Neutrophil (primary cell): ENCODE results near the gene EVL.
"Not testable (repeated sequence)": the region's sequence is repeated elsewhere in the genome, so short reads cannot be mapped to it uniquely, and the experiment has no call there.

Experiments
- H3K27ac ChIP-seq: fragments of 200-600 bp; sonication (generic); 2 replicates; pipeline ENCODE4 v1.5.1; 2016; ENCODE audit warnings: mild to moderate bottlenecking, moderate library complexity
- H3K27me3 ChIP-seq: fragments of 200-600 bp; sonication (generic); 2 replicates; pipeline ENCODE4 v1.6.0; 2016; ENCODE audit warnings: mild to moderate bottlenecking
- H3K36me3 ChIP-seq: fragments of 200-600 bp; sonication (generic); 2 replicates; pipeline ENCODE4 v1.5.1; 2017
- H3K4me1 ChIP-seq, 2 experiments: fragments of 200-600 bp in 1 of 2; sonication (generic) in 1 of 2; 1 replicate in 1 of 2; 2 replicates in 1 of 2; pipeline versions ENCODE4 v1.5.1 to v1.6.1; 2013 to 2016; ENCODE audit warnings: low read depth in 1 of 2, low read length in 1 of 2, mild to moderate bottlenecking in 1 of 2, moderate library complexity in 1 of 2; ENCODE audit not compliant: control insufficient read depth in 1 of 2, insufficient read depth in 1 of 2
- H3K4me3 ChIP-seq, 2 experiments: fragments of 200-600 bp in 1 of 2; sonication (generic) in 1 of 2; 1 replicate in 1 of 2; 2 replicates in 1 of 2; pipeline ENCODE4 v1.5.1; 2013 to 2016; ENCODE audit warnings: low read depth in 1 of 2, low read length in 1 of 2, mild to moderate bottlenecking in 1 of 2, moderate library complexity in 1 of 2
- H3K9me3 ChIP-seq: fragments of 200-600 bp; sonication (generic); 2 replicates; pipeline ENCODE4 v1.5.1; 2016
- CTCF ChIP-seq: fragments of 200-600 bp; sonication (generic); IDR thresholded peaks from 2 replicates; pipeline ENCODE4 v1.5.1; 2016; ENCODE audit warnings: antibody characterized with exemption

Gene EVL

GRCh38 chr14:100020629-100021028, 44.6 kb upstream of the EVL start:
- H3K36me3 ChIP-seq = no peaks in the 10 kb centered on the region
- TF ChIP-seq CTCF = no peak
- no peaks in the 10 kb centered on the region for H3K4me1 ChIP-seq
- no peak overlapping the region for H3K27ac ChIP-seq
- H3K9me3 ChIP-seq = no peaks in the 10 kb centered on the region
- H3K4me3 ChIP-seq = no peak overlapping the region
- H3K27me3 ChIP-seq = no peaks in the 10 kb centered on the region

- no peak overlapping the region for H3K27ac ChIP-seq
- H3K27me3 ChIP-seq = no peaks in the 10 kb centered on the region
- no peaks in the 10 kb centered on the region for H3K36me3 ChIP-seq
- no peak for TF ChIP-seq CTCF
- H3K4me3 ChIP-seq = no peak overlapping the region
- no peaks in the 10 kb centered on the region for H3K4me1 ChIP-seq
- no peaks in the 10 kb centered on the region for H3K9me3 ChIP-seq
Observed at GRCh38 chr14:100022772-100023451, 42.3 kb upstream of the EVL start.

- no peaks in the 10 kb centered on the region for H3K27me3 ChIP-seq
- no peak overlapping the region for H3K4me3 ChIP-seq
- TF ChIP-seq CTCF = no peak
- no peaks in the 10 kb centered on the region for H3K9me3 ChIP-seq
- H3K4me1 ChIP-seq = no peaks in the 10 kb centered on the region
- H3K36me3 ChIP-seq = no peaks in the 10 kb centered on the region
- H3K27ac ChIP-seq = no peak overlapping the region
Observed at GRCh38 chr14:100025111-100025510, 40.1 kb upstream of the EVL start.

- Histone ChIP-seq H3K4me3 (no peak overlapping the region), H3K27ac (no peak overlapping the region), H3K27me3 (no peaks in the 10 kb centered on the region), H3K36me3 (no peaks in the 10 kb centered on the region), H3K4me1 (no peaks in the 10 kb centered on the region), H3K9me3 (no peaks in the 10 kb centered on the region)
- TF ChIP-seq CTCF = no peak
Observed at GRCh38 chr14:100027771-100028490, 37.3 kb upstream of the EVL start.

GRCh38 chr14:100028990-100029677, 36.1 kb upstream of the EVL start:
- H3K27me3 ChIP-seq = no peaks in the 10 kb centered on the region
- H3K4me3 ChIP-seq = no peak overlapping the region
- H3K36me3 ChIP-seq = no peaks in the 10 kb centered on the region
- H3K9me3 ChIP-seq = no peaks in the 10 kb centered on the region
- no peaks in the 10 kb centered on the region for H3K4me1 ChIP-seq
- TF ChIP-seq CTCF = no peak
- H3K27ac ChIP-seq = no peak overlapping the region

- not testable (repeated sequence) for H3K27me3 ChIP-seq, H3K27ac ChIP-seq, H3K4me1 ChIP-seq, H3K4me3 ChIP-seq, H3K36me3 ChIP-seq, H3K9me3 ChIP-seq
Observed at GRCh38 chr14:100030006-100030405, 35.2 kb upstream of the EVL start.
